ENCODE measurements around the gene ENKD1.

The ENKD1 gene

GRCh38 chr16:67662653-67663010, 3.9 kb downstream of the ENKD1 start:
- DNase-seq (ENCODE audit: low spot score), result no peak

DNA sequence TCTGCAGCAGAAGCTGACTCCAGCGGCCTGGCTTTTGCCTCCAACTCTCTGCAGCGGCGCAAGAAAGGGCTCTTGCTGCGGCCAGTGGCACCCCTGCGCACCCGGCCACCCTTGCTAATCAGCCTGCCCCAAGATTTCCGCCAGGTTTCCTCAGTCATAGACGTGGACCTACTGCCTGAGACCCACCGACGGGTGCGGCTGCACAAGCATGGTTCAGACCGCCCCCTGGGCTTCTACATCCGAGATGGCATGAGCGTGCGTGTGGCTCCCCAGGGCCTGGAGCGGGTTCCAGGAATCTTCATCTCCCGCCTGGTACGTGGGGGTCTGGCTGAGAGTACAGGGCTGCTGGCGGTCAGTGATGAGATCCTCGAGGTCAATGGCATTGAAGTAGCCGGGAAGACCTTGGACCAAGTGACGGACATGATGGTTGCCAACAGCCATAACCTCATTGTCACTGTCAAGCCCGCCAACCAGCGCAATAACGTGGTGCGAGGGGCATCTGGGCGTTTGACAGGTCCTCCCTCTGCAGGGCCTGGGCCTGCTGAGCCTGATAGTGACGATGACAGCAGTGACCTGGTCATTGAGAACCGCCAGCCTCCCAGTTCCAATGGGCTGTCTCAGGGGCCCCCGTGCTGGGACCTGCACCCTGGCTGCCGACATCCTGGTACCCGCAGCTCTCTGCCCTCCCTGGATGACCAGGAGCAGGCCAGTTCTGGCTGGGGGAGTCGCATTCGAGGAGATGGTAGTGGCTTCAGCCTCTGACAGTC, 4.5 kb downstream of the ENKD1 start:
- no peak for DNase-seq (ENCODE audit: low spot score)

DNA sequence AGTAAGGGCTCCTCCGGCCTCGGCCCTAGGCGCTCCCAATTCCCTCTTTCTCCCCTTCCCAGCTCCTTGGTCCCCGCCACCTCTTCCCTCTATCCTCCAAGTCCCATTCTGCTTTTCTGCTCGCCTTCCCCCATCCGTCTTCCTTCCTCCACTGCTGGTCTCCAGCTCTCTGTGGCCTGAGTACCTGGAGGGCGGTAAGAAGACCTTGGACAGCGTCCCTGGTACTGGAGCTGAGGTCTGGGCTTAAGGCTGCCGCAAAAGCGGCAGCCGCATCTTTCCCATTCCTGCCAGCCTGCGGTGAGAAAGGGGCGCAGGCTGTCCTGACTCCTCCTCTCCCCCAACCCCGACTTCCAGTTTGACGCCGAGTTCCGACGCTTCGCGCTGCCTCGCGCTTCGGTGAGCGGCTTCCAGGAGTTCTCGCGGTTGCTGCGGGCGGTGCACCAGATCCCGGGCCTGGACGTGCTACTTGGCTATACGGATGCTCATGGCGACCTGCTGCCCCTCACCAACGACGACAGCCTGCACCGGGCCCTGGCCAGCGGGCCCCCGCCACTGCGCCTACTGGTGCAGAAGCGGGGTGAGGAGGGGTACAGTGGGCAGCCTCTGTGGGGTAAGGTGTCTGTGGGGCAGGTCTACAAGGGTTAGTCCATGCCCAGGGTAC, 5.3 kb downstream of the ENKD1 start:
- DNase-seq (ENCODE audit: low spot score), result no peak

DNA sequence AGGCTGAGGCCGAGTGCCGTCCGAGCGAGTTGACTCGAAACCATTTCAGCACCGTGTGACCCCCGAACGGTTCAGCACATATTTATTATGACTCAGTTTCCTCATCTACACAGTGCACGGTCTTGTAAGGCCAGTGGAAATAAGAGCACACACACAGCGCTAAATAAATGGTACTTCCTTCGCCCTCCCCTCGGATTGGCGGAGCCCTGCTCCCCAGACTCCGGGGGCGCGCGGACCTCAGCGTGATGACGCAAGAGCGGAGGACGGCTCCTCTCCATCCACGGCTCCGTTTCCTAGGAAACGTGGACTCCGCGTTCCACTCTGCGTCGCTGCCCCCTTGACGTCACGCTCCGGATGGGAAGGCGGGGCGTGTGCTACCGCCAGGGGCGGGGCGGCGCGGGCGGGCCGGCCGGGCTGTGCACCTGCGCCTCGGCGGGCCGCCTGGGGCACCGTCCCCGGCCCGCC, 6.0 kb downstream of the ENKD1 start, which contains the start of gene PARD6A:
PARD6A (plus strand) TSS at position 397 of the 465 bp plus-strand sequence. CDS start 79 bp downstream, outside the sequence.
- DNase-seq (ENCODE audit: low spot score), result peak; percentile 99

DNA sequence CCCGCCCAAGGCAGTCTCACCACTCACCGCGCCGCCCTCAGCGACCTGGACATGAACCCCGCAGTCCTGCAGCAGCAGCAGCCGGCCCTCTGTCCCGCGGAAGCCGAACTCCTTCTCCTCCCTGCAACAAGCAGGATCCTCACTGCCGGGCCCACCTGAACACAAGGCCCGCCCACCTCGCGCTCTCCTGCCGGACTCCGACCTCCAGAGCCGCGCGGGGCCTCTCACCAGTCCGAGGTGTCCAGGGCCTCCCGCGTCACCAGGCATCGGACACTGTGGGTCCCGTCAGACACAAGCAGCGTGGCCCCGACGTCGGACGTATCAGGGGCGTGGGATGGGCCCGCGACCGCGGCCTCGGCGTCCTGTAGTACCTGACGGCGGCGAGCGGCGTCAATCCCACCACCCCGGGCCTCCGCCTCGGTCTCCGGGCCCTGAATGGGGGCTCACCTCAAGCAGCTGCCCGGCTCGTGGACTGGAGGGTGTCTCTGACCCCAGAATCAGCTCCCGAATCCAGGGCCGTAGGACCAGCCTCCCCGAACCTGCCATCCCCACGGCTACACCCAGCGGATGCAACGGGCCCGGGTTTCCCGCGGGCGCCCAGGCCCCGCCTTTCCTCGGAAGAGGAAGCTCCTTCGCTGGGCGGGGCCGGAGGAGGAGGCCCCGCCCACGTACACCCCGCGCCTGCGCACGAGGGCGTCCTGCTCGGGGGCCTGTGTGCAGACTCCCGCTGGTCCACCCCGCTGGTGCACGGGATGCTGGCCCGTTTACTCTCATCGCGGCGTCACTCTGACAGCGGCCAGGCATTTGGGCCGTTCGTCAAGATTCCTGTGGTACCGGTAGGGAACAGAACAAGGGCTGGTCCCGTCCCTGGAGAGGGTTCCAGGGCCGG, 6.6 kb downstream of the ENKD1 start, which contains the start of gene ACD:
ACD (minus strand) TSS at position 586 of the 889 bp plus-strand sequence; CDS start at position 546, 40 bp downstream.
- DNase-seq (ENCODE audit: low spot score), result peak; percentile 96

GRCh38 chr16:67658849-67659674, 7.5 kb downstream of the ENKD1 start:
- DNase-seq (ENCODE audit: low spot score), result no peak

DNA sequence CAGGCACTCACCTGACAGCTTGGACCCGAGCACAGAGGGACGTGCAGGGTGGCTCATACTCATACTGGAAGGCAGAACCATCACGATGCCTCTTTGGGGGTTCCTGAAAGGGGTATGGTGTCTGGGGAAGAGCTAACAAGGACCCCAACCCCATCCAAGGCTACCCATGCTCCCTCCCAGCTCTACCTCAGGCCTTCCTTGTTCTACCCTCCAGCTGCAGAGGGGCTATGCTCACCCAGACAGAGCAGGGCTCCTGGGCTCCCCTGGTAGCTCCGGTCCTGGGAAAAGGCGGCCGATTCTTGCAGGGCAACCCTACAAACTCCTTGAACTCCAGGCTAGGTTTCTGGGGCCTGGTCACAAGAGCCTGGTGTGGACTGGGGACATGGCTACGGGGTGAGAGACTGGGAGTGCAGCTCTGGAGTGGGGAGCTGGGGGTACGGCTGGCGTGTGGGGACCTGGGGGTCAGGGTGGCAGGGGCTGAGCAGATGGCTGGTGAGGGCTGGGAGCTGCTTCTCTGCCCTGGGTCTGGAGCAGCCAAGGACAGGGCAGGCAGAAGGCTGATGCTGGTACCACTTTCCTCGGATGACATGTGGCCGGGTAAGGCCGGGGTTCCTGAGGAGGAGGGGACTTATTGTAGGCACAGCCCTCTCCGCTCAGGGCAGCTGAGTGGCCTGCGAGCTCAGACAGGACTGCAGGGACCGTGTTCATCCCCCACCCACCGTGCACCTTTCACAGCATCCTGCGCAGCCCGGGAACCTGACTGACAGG, 8.6 kb downstream of the ENKD1 start:
- DNase-seq (ENCODE audit: low spot score), result no peak

- no peak for DNase-seq (ENCODE audit: low spot score)
Observed at GRCh38 chr16:67657017-67657608, 9.4 kb downstream of the ENKD1 start.

GRCh38 chr16:67656344-67657016, 10.1 kb downstream of the ENKD1 start:
- DNase-seq (ENCODE audit: low spot score), result no peak

DNA sequence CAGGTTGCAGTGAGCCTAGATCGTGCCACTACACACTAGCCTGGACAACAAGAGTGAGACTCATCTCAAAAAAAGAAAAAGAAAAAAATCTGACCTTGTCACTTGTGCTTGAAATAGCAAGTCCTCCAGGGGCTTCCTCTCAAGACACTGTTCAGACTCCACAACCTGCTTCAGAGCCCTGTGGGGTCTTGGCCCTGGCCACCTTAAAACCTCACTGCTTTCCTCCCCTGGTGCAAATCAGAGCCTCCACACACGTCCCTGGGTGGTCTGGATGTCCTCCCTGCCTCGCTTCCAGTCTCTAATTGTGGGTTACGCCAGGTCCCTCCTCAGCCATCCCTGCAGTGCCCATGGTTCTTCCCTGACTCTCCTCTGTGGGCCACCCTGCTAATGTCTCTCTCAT, 11.2 kb downstream of the ENKD1 start:
- DNase-seq (ENCODE audit: low spot score), result no peak

GRCh38 chr16:67654403-67654911, 12.1 kb downstream of the ENKD1 start:
- DNase-seq (ENCODE audit: low spot score), result no peak

DNA sequence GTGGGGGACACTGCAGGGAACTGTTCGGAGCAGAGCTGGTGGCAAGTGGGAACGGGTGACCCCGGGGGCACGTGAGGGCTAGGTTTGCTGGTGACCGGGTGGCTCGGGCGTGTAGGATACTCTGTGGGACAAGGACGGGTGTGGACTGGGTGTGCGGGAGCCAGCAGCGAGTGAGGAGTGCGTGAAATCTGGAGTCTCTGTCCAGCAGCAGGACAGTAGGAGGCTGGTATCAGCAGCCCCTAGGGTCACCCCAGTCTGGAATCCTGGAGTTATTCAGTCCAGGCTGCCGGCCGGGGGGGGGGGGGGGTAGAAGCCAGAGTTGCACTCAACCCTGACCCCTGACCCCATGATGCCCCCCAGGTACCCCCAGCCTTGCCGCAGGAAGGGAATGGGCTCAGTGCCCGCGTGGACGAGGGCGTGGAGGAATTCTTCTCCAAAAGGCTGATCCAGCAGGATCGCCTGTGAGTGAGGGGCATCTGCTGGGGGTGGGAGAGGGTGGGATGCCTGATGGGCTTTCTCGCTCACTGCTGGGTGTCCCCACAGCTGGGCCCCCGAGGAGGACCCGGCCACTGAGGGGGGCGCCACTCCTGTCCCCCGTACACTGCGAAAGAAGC, 12.7 kb downstream of the ENKD1 start:
- no peak for DNase-seq (ENCODE audit: low spot score)

GRCh38 chr16:67653128-67653788, 13.3 kb downstream of the ENKD1 start:
- DNase-seq (ENCODE audit: low spot score), result no peak

GRCh38 chr16:67652578-67653127, 13.9 kb downstream of the ENKD1 start:
- no peak for DNase-seq (ENCODE audit: low spot score)

DNA sequence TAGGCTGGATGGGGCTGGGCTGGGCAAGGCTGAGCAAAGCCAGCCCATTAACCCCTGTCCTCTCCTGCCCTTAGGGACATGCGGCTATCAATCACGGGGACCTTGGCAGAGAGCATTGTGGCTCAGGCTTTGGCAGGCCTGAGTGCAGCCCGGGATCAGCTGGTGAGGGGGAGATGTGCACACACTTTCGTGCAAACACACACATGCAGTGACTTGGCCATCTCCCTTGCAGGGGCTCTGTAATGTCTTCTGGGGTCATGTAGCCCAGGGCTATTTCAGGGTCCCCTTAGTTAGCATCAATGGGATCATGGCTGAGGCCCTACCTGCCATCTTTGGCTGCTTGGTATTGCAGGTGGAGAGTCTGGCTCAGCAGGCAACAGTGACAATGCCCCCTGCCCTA, 14.7 kb downstream of the ENKD1 start:
- no peak for DNase-seq (ENCODE audit: low spot score)

DNA sequence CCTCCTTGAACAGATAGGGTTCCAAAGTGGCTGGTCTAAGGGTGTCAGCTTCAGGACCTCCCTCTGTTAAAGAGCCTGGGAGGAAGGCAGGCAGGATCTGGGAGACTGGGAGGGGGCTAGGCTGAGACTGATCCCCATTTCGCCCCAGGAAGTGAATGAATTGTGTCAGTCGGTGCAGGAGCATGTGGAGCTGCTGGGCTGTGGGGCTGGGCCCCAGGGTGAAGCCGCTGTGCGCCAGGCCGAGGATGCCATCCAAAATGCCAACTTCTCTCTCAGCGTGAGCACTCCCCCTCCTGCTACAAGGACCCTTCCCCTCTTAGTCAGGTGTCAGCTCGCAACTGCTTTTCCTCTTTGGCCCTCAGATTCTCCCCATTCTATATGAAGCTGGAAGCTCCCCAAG, 15.5 kb downstream of the ENKD1 start:
- no peak for DNase-seq (ENCODE audit: low spot score)

DNA sequence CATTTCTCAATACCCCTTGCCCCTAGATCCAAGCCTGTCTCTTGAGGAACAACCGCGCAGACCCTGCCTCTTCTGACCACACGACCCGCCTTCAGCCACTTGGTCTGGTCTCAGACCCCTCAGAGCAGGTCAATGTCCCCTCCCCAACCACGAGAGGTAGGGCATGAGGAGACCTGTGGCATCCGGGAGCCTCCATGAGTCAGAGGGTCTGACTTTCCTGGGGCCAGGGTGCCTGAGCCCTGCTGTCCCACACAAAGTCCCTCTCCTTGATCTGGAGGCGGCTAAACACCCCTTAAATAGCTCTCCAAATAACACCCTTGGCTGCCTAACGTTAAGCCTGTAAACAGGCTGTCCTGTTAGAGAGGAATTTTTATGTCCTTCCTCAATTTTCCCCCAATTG, 16.5 kb downstream of the ENKD1 start:
- DNase-seq (ENCODE audit: low spot score), result no peak

GRCh38 chr16:67649494-67649931, 17.0 kb downstream of the ENKD1 start:
- no peak for DNase-seq (ENCODE audit: low spot score)

Measured in NAMALWA (cell line).